HG02970 (cell line): ENCODE data around the gene ENTPD6.

Experiments
- ATAC-seq: cut with Tn5 transposase; IDR thresholded peaks from one replicate; pipeline ENCODE4 v1.9.1; 2021; ENCODE audit warnings: mild to moderate bottlenecking, moderate library complexity, moderate number of reproducible peaks; ENCODE audit not compliant: unreplicated experiment, low FRiP score

ENTPD6 gene

DNA sequence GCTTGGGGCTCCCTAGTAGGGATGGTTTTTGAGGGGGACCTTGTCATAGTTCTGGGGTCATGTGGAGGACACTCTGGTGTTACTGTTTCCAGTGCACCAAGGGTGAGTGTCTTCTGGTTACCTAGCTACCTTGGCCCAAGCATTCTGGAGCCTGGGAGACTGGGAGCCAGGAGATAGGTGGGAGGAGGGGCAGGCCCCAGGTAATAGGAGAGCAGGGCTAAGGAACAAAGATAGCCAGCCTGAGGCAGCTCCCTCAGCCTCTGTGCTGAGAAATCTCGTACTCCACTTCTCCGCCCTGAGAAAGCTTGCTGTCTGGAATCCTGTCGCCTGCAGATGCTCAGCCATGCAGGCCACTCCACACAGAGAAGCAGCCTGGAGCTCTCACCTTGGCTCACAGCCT lies 8.3 kb upstream of the ENTPD6 start:
- no peak for ATAC-seq

DNA sequence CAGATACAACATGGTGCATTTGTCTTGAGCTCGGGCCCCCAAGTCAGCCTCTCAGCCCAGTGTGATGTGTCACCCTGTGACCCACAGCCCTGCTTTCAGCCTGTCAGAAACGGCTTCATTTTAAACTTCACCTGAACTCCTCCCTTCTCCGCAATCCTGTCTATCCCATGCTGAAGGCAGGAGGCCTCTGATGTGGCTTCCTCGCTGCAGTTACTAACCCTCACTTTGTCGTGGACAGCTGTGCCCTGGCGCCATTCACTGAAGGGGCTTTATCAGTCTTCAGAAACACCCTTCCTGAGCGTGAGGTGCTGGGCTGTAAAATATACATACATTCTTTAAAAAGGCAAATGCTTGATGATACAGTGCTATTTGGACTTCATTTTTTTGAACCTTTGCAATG lies 7.9 kb upstream of the ENTPD6 start:
- no peak for ATAC-seq

DNA sequence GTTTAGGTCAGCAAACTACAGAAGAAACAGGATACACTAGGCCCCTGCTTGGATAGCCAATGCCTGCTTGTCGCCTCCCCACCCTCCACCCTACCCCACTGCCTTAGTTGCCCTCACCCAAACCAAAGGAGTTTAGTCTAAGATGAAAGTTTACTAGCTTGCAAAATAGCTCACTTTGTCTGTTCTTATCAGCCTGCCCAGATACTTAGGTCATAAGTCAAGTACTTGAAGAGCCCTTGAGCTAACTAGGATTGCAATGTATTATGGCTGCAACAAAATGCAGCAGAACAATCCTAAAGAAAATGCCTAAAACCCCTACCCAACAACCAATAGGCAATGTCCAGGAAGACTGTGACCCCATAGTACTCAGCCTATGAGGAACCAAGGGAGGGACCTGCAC lies 7.3 kb upstream of the ENTPD6 start:
- no peak for ATAC-seq

DNA sequence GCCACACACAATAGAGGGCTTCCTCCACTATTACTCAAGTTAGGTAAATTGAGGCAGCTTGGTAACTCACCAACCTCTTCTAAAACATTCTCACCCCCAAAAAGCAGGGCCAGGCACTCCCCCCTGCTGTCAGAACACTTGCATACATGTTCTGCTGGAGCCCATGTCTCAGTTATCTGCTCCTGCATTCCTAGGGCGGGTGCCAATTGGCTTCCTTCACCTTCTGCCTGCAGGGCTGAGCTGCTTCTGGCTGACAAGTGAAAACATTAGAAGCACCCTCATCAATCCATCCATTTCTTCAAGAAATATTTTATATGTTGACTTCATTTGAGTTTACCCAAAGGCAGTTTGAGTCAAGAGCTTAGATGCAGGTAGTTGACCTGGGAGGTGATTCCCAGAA lies 4.5 kb upstream of the ENTPD6 start:
- ATAC-seq, result no peak

DNA sequence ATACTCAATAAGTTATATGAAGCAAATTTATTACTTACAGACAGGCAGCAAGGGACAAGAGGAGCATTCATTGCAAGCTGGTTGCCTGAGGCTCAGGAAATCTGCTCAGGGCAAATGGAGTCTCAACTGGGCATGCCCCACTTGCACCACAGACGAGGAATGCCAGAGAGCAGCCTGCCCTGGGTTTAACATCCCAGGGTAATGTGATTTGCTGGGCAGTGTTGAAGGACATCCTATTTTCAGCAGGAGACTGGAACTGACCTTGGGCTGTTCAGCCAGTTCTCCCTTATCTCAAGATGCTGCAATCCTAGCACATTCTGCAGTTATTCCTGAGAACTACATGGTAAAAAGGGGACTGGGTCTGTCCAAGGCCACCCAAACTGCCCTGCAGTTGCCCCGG lies 3.8 kb upstream of the ENTPD6 start:
- ATAC-seq, result no peak

DNA sequence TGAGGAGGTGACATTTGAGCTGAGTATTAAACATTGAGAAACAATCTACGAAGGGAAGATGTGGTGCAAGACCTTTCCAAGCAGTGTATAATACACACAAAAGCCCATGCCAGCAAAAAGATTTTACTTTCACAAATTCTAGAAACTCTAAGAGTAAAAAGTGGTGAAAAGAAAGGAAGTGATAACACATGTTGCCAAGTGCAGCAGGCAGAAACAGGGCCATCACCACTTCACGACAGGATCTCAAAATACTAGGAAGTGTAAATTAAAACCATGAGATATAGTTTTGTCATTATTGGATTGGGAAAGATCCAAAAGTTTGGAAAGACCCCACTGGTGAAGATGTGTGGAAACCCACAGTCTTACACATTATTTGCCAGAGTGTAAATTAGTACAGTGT lies 1.7 kb upstream of the ENTPD6 start:
- no peak for ATAC-seq

DNA sequence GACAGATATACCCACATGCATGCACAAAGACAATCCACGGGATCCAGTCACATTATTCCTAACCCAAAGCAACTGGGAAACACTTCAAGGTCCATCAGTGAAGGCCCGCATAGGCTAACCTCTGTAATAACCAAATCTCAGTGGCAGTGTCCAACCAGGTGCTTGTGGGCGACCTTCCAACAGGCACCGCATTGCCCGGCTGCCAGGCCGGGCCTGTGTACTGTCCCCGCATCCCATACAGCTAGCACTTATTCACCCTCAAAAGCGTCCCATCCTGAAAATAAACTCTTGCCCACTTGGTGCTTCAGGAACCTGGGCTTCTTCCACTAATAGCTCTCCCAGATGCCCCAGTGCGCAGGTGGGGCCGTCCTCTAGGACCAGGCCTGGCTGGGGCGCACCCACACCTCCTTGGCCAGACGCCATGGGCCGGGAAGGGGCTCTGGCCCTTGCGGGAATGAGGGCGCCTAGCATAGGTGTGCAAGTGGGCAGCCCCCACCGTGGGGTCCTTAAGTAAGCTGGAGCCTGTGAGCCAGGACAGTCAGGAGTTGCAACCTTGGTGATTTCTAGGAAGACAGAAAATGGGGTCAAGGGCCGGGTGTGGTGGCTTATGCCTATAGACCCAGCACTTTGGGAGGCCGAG lies 1.1 kb upstream of the ENTPD6 start:
- no peak for ATAC-seq

DNA sequence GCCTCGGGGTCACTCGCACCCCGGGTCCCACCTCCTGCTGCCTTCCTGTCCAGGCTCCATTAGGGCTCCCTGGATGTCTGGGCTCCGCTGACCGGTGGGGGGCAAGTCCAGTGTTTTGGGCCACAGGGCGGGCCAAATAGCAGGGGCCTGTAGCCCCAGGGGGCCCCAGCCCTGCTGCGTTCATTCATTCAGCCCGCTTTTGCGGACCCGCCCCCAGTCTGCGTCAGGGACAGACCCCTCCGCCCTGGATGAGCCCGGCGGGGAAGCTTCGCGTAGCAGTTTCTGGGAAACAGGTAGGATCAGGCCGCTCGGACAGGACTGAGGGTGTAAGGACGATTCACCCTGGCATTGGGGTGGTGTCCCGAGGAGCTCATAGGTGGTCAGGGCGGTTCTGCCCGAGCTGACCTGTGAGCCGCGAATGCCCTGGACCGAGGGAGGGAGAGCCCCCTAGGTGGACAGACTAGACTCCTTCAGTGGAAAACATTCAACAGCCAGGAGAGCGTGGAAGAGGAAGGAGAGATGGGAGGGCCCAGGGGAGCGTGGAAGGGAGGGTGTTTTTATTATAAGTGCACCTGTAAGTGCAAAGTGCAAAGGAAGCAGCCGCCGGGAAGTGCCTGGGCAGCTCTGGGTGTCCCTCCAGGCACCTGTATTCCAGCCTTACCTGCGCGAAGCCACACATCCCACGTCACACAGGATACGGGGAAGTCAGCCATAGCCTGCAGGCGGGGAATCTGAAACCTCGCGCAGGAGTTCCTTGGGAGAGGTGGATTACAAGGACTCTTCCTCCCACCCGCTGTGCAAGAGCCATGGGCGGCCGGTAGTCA lies 662 bp downstream of the ENTPD6 start:
- ATAC-seq, result peak; percentile 11

DNA sequence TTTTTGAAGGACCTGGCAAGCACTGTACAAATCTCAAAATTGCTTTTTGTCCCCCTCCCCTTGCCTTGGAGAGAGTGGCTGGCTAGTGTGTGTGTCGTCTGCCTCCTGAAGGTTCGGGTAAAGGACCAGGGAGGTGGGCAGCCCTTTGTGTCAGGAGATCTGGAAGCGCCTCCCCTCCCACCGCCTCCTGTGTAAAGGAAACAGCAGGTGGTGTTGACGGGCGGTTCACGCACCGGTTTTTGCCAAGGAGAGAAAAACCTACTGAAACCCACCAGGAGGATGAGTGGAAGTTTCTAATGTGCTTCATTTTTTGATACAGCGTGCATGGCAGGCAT lies 1.2 kb downstream of the ENTPD6 start:
- ATAC-seq, result no peak

DNA sequence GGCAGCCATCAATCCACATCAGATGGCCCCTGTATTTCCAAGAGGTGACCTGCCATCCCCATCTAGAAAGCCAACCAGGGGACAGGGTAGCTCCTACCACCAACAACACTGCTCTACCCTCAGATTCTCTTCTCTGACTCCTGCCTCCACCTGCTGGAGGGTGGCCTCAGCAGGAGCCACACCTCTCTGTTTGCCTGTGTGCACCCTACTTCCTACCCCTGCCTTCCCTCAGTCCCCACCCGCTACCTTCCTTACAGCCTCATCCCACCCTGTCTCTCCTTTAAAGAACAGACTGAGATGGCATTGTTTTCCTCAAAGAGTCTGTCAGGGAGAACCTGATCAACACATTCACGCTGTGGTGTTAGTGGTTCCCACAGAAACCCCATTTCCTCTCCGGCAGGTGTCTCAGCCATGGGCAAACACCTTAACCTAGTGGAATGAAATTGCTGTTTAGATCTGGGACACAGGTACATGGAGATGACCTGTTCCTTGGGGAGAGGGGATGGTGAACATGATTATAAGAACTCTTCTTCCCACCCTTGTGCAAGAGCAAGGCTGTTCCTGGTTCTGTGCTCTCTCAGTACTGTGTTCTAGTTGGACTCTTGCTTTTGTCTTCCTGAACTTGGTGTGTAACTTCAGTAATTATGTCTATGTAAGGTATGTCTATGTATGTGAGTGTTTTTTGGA lies 1.8 kb downstream of the ENTPD6 start:
- ATAC-seq, result no peak

DNA sequence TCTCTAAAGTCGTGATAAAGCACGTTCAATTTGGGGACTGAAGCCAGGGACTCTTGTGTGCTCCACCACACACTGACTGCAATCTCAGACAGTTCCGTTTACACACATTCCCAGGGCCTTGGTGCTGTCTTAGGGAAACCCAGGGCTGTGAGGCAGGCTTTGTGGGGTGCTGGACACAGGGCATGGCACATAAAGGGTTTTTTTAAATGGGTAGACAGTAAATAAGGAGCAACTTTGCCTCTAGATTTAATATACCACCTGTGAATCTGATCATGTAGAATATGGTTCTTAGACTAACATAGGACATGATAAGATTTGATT lies 2.3 kb downstream of the ENTPD6 start:
- no peak for ATAC-seq

DNA sequence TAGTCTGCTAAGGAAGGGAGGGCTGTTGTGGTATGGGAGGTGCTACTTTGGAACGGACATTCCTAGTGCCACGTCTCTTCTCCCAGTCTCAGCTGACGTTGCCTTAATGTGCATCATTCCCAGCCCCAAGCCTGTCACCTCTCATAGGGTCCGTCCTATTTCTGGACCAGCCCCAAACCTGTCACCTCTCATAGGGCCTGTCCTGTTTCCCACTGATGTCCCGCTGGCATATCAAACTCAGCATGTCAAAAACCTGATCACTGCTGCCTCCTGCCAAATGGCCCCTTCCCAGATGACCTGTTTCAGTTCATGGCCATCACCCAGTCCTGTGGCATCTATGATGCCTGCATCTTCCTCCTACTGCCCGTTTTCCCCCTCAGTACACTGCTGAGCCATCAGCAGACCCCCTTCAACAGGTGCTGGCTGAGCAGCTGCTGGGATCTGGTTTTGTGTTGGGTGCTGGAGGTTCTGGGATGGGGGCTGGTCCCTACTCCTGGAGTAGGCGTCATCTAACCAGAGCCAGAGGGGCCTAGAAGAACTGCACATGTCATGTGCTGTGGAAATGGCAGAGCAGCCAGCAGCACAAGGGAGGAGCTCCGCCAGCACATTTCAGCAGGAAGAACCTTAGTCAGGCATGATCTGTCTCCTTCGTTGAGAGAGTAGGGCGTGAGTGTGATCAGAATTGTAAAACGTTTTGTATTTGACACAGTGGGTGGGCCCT lies 3.3 kb downstream of the ENTPD6 start:
- no peak for ATAC-seq

DNA sequence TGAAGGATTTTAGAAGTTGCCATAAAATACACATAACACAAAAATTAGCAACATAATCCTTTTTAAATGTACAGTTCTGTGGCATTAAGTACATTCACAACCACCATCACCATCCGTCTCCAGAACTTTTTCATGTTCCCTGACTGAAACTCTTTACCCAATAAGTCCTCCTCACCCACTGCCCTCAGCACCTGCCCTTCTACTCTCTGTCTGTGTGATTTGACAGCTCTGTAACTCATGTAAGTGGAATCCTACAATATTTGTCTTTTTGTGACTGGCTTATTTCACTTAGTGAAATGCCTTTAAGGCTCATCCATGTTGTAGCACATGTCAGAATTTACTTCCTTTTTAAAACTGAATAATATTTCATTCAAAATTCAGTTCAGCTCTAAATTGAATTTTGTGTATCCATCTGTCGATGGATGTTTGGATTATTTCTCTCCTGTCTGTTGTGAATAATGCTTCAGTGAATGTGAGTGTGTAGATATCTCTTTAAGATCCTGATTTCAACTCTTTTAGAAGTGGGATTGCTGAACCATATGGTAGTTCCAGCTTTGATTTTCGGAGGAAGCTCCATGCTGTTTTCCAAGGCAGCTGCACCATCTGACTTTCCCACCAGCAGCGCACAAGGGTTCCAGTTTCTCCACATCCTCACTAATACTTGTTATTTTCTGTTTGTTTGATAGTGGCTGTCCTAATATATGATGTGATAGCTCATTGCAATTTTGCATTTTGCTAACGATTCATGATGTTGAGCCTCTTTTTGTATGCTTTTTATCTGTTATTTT lies 4.2 kb downstream of the ENTPD6 start:
- ATAC-seq, result no peak

DNA sequence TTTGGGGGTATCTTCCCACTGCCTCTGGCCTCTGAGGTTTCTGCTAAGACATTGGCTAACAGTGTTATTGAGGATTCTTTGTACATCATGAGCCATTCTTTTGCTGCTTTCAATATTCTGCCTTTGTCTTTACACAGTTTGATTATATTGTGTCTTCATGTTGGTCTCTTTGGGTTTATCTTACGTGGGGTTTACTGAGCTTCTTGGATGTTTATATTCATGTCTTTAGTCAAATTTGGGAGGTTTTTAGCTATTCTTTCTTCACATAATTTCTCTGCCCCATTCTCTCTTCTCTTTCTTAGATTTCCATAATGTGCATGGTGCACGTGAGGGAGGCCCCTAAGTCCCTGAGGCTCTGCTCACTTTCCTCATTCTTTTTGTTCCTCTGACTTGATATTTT lies 7.6 kb downstream of the ENTPD6 start:
- ATAC-seq, result no peak

DNA sequence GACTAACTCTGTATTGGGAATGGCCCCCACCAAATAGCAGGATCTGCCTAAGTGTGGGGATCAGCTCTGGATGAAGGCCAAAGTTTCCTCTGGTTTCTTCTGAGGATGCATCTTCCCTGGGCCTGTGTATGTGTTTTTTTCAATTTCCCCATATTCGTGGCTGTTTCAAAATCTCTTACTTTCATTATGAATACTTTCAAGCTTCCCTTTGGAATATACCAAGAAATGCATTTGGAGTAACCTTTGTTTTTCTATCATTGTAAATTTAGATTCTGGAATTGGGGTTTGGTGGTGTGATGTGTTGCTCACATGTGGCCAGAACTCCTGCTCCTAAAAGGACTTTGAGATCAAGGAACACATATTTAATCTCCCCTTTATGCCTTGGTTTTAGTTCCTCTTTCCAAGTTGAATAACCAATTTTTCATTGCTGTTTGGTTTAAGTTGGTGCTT lies 8.4 kb downstream of the ENTPD6 start:
- ATAC-seq, result no peak

DNA sequence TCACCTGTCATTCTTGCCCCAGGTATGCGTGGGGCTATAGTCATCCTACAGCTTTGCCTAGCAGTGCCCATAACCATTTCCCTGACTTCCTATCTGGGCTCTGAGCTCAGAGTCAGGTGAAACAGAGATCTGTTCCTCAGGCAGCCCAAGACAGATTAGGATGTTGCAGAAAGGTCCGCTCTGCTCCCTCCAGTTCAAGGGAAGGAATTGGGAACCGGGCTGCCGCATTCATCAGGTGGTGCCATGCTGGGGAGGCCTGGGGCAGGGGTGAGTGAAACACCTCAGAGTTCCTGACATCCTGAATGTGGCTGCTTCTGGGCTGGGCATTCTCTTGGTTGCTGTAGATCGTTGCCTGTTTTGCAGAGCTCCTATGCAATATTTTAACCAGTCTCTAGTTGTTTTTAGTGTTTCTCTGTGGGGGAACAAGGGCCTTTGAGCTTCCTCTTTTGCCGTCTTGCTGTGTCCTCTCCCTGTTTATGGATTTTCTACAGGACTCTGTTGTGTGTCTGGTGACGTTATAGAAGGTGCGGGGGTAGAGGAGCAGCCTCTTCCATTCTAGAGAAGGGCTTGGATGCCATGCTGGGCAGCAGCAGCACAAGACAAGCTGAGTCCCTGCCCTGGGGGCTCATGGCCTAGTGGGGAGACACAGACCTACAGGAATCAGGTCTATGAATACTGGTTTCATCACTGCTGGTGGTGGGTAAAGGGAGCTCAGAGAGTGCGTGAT lies 9.2 kb downstream of the ENTPD6 start:
- ATAC-seq, result no peak

DNA sequence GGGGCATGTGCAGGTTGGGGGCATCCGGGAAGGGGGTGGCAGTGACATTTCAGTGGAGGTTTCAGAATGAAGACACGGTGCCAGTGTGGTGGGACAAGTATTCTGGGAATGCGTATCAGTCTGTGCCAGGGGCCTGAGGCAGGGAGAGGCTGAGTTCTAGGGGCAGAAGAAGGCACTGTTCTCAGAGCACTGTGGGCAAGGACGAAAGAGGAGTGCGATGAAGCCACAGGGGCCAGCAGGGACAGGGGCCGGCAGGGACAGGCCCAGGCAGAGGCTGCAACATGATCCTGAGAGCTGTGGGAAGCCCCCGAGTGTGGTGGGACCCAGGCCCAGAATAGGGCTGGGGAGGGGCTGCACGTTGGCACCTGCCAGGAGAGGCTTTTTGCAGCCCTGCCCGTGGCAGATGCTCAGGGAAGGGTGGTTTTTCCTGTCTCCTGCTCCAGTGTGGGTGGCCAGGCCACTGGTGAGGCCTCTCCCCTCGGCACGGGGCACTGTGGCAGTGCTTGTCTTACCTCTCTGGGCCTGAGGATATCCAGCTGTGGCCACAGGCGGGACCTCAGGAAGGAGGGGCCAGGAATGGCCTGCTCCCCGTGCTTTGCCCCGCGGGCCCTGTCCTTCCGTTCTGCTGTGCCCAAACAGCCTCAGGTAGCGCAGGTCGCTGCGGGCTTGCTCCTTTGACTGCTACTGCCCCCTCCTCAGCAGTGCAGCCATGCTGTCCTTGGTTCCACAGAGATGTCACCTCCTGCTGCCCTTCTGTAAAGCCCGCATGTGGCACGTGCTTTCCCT lies 10.0 kb downstream of the ENTPD6 start:
- no peak for ATAC-seq

DNA sequence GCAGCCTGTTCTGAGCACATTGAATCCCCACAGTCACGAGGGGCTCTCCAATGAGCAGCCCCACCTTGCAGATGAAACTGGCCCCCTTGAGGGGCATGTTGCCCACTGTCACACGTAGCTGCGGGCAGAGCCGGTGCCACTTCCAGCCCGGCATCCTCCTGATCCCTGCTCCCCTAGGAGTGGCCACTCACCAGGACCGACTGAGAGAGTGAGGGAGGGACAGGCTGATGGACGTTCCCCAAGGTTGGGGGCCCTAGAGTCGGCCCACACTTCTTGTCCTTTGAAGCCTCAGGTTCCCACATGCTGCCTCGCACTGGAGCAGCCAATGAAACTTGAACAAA lies 10.5 kb downstream of the ENTPD6 start:
- no peak for ATAC-seq

DNA sequence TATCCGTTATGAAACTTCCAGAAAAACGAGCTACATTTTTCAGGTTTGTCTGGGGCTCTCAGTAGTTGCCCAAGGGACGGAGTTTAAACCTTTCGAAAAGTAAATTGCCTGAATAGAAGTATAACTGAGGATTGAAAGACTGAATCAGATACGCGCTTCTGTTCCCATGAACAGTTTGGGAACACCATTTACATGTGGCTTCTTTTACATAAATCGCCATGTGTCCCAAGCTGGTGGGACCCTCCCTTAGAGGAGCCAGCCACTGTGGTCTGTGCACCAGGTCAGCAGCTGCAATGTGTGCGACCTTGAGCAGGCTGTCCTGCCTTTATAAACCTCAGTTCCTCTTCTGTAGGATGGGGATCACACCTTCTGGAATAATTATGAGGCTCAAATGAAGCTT lies 11.0 kb downstream of the ENTPD6 start:
- ATAC-seq, result no peak
